AG10803 (cell line): ENCODE results near the gene MMAB.

Experiments used
- DNase-seq: peaks from one replicate; pipeline ENCODE4 v3.0.0; 2010; ENCODE audit warnings: low read depth
- H3K4me3 ChIP-seq: 2 replicates; pipeline ENCODE4 v1.5.1; 2011; ENCODE audit warnings: mild to moderate bottlenecking, low read length, control low read depth
- CTCF ChIP-seq: conservative IDR thresholded peaks from 2 replicates; pipeline ENCODE4 v1.5.1; 2011; ENCODE audit warnings: mild to moderate bottlenecking, low read length, control low read depth, inconsistent platforms

The MMAB gene

DNA sequence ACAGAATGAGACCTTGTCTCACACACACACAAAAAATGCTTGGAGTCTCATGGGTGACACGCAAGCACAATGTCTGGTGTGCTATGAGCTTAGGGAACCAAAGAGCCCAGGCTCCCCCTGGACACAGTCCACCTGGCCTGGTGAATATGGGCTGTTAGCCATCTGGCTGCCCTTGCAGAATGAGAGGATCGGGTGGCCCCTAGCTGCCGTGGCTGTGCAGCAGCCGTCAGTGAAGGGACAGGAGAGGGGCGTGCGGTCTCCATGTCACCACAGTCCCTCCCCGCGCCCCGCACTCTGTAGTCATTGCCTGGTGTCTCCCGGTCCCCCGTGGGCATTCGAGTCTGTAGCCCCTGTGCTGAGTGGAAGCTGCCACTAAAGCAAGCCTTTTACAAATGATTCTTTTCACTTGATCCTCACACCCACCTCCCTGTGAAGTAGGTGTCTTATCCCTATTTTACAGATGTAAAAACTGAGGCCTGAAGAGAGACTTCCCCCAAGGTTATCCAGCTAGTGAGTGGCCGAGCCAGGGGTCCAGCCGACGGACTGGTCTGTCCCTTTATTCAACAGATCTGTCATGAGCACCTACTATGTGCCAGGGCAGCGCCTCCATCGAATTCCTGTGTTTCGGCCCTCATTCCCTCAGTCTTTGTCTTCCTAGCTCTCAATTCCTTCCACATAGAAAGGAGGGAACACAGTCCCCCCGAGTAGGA, 19.0 kb upstream of the MMAB start:
- DNase-seq, result no peak
- no peak overlapping the region for H3K4me3 ChIP-seq
- no peak for TF ChIP-seq CTCF

- H3K4me3 ChIP-seq, result no peak overlapping the region
- TF ChIP-seq CTCF, result no peak
- no peak for DNase-seq
Observed at GRCh38 chr12:109591041-109591440, 17.7 kb upstream of the MMAB start.

GRCh38 chr12:109590566-109590965, 17.3 kb upstream of the MMAB start:
- no peak for DNase-seq
- TF ChIP-seq CTCF, result no peak
- H3K4me3 ChIP-seq, result no peak overlapping the region

- TF ChIP-seq CTCF, result no peak
- DNase-seq, result no peak
- H3K4me3 ChIP-seq, result no peak overlapping the region
Observed at GRCh38 chr12:109589691-109590245, 16.5 kb upstream of the MMAB start.

- no peak for DNase-seq
- H3K4me3 ChIP-seq, result no peak overlapping the region
- TF ChIP-seq CTCF, result no peak
Observed at GRCh38 chr12:109589240-109589590, 15.9 kb upstream of the MMAB start.

DNA sequence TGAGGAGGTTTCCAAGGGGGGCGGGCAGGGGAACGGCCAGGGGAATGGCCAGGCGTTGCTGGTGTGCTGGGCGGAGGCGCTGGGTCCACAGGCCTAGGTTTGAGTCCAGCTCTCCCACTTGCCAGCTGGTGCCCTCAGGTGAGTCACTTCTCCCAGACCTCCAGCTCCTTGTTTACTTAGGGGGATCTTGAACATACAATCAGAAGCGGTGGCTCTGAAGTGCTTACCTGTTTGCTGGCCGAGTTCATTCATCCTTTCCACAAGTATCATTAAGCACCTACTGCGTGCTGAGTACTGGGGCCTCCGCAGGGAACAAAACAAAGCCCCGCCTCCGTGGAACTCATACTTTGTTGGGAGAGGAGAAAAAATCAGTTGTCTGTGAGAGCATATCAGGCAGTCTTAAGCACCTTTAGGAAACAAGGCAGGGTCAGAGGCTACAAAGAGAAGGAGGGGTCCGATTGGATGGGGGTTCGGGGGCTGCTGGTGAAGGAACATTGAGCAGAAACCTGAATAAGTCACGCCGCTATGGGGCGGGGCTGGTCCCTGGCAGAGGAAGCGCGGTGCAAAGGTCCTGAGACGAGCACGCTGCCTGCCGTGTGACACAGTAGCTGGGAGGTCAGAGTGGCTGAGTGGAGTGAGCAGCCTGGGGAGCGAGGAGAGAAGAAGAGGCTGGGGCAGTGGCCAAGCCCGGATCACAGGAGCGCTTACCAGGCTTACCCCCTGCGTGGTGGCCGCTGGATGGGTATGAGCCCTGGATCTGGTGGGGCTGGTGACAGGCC, 15.3 kb upstream of the MMAB start:
- DNase-seq, result no peak
- H3K4me3 ChIP-seq, result no peak overlapping the region
- no peak for TF ChIP-seq CTCF

DNA sequence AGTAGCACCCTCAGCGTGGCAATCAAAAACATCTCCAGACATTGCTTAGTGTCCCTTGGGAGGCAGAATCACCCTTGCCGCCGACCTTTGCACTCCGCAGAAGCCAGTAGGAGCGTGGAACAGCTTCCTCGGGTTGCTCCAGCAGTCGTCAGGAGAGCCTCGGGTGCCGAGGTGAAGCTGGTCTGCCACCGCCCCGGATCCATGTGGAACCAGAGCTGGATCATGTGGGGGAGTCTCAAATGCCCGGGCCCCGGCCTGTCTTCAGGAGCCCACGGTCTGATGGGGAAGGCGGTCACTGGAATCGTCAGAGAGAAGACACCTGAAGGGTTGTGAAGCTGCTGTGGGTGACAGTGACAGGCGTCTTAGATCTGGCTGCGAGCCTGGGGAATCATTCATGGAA, 14.6 kb upstream of the MMAB start:
- no peak for DNase-seq
- no peak for TF ChIP-seq CTCF
- H3K4me3 ChIP-seq, result no peak overlapping the region
